Smooth muscle cell (in vitro differentiated cells): ENCODE measurements around the gene EIF3M. TPM values are rescaled to one million over a fixed set of nuclear protein-coding genes. Genes with fewer than 3 reads are reported as not detected.
"Not testable (repeated sequence)": the region's sequence is repeated elsewhere in the genome, so short reads cannot be mapped to it uniquely, and the experiment has no call there.

Experiments
- DNase-seq: peaks from one replicate; lab custom pipeline; 2025; ENCODE audit not compliant: unreplicated experiment; lab: John Stamatoyannopoulos, UW
- H2AFZ ChIP-seq: fragments of 200-600 bp; sonication (generic); 2 replicates; pipeline ENCODE4 v1.6.0; 2016; ENCODE audit warnings: antibody characterized with exemption, low read depth, mild to moderate bottlenecking
- H3F3A ChIP-seq: fragments of 200-600 bp; sonication (generic); 2 replicates; pipeline ENCODE4 v1.6.0; 2017; ENCODE audit warnings: antibody characterized with exemption, low read depth
- H3K27ac ChIP-seq: fragments of 200-600 bp; sonication (generic); 2 replicates; pipeline ENCODE4 v1.5.1; 2016; ENCODE audit warnings: low read depth, mild to moderate bottlenecking
- H3K27me3 ChIP-seq: fragments of 200-600 bp; sonication (generic); 2 replicates; pipeline ENCODE4 v1.6.1; 2016; ENCODE audit warnings: low read depth, mild to moderate bottlenecking
- H3K36me3 ChIP-seq: fragments of 200-600 bp; sonication (generic); 2 replicates; pipeline ENCODE4 v1.5.1; 2016; ENCODE audit warnings: low read depth
- H3K4me1 ChIP-seq: fragments of 200-600 bp; sonication (generic); 2 replicates; pipeline ENCODE4 v1.5.1; 2016; ENCODE audit warnings: low read depth
- H3K4me2 ChIP-seq: fragments of 200-600 bp; sonication (generic); 2 replicates; pipeline ENCODE4 v1.6.0; 2016; ENCODE audit warnings: mild to moderate bottlenecking
- H3K4me3 ChIP-seq: fragments of 200-600 bp; sonication (generic); 2 replicates; pipeline ENCODE4 v1.5.1; 2016; ENCODE audit warnings: mild to moderate bottlenecking
- H3K79me2 ChIP-seq: fragments of 200-600 bp; sonication (generic); 2 replicates; pipeline ENCODE4 v1.6.0; 2016; ENCODE audit warnings: low read depth, mild to moderate bottlenecking
- H3K9ac ChIP-seq: fragments of 200-600 bp; sonication (generic); 2 replicates; pipeline ENCODE4 v1.6.0; 2016; ENCODE audit warnings: low read depth
- H3K9me3 ChIP-seq: fragments of 200-600 bp; sonication (generic); replicated peaks from 2 replicates; pipeline ENCODE4 v1.5.1; 2016; ENCODE audit warnings: low read depth
- H4K20me1 ChIP-seq: fragments of 200-600 bp; sonication (generic); 2 replicates; pipeline ENCODE4 v1.6.0; 2016; ENCODE audit warnings: low read depth
- WGBS: methylation state at CpG from one replicate; pipeline ENCODE4 v1.1.7; 2016; ENCODE audit warnings: low lambda C conversion rate; 5-methylcytosine and 5-hydroxymethylcytosine counted together
- polyA plus RNA-seq: library from polyadenylated mRNA; unstranded; fragments of >200 nt; fragmentation: Nextera tagmentation; extraction: Ambion mirVana; gene quantifications from 2 replicates; pipeline ENCODE4 v1.2.1, GENCODE V29; 2016
- total RNA-seq: library from RNA; depleted of rRNA; stranded (reverse); fragments of >200 nt; gene quantifications from 2 replicates; pipeline ENCODE4 v1.2.3, GENCODE V29; 2014
- TF ChIP-seq, protein P1 (sequence below): fragments of 200-600 bp; sonication (generic); IDR thresholded peaks from 2 replicates; pipeline ENCODE4 v1.5.1; 2017; ENCODE audit warnings: borderline replicate concordance, mild to moderate bottlenecking, antibody characterized with exemption; ENCODE audit not compliant: insufficient read depth, poor library complexity, severe bottlenecking

Gene EIF3M
- total and polyA plus RNA-seq, 2 experiments from 2014 or later, result 193 to 539 TPM

DNA sequence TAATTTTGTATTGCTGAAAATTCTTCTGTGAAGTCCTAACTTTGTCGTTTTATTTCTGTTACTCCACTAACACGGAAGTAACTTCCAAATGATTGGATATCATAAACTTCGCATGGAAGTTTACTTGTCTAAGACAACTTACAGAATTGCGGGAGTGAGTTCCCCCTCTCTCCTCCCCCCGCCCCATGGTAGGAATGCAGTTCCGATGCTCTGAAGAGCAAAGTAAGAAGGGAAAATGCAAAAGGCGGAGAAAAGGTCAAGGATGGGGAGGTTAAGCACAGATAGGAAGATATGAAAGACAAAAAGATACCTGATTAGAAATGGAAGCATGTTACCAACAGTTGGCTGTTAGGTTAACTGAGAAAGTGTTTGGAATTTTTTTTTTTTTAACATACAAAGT, 1.3 kb downstream of the EIF3M start:
- peaks cover 5% of the 10 kb centered on the region for H3F3A ChIP-seq
- H3K79me2 ChIP-seq, result peaks cover 50% of the 10 kb centered on the region
- peak overlapping the region; percentile 81 for H3K27ac ChIP-seq
- TF ChIP-seq, protein P1, sequence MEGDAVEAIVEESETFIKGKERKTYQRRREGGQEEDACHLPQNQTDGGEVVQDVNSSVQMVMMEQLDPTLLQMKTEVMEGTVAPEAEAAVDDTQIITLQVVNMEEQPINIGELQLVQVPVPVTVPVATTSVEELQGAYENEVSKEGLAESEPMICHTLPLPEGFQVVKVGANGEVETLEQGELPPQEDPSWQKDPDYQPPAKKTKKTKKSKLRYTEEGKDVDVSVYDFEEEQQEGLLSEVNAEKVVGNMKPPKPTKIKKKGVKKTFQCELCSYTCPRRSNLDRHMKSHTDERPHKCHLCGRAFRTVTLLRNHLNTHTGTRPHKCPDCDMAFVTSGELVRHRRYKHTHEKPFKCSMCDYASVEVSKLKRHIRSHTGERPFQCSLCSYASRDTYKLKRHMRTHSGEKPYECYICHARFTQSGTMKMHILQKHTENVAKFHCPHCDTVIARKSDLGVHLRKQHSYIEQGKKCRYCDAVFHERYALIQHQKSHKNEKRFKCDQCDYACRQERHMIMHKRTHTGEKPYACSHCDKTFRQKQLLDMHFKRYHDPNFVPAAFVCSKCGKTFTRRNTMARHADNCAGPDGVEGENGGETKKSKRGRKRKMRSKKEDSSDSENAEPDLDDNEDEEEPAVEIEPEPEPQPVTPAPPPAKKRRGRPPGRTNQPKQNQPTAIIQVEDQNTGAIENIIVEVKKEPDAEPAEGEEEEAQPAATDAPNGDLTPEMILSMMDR, result no peak
- peak overlapping the region; percentile 88 for H3K9ac ChIP-seq
- WGBS, result 2% methylated on average over 7 of the region's 7 CpGs
- H3K4me2 ChIP-seq, result peak overlapping the region; percentile 88
- peak overlapping the region; percentile 61 for H3K4me3 ChIP-seq
- H2AFZ ChIP-seq, result no peak overlapping the region
- H3K36me3 ChIP-seq, result peaks cover 7% of the 10 kb centered on the region
- peaks cover 10% of the 10 kb centered on the region for H3K4me1 ChIP-seq
- no peak for DNase-seq
- H3K9me3 ChIP-seq, result no peaks in the 10 kb centered on the region
- no peaks in the 10 kb centered on the region for H3K27me3 ChIP-seq
- peaks cover 55% of the 10 kb centered on the region for H4K20me1 ChIP-seq

DNA sequence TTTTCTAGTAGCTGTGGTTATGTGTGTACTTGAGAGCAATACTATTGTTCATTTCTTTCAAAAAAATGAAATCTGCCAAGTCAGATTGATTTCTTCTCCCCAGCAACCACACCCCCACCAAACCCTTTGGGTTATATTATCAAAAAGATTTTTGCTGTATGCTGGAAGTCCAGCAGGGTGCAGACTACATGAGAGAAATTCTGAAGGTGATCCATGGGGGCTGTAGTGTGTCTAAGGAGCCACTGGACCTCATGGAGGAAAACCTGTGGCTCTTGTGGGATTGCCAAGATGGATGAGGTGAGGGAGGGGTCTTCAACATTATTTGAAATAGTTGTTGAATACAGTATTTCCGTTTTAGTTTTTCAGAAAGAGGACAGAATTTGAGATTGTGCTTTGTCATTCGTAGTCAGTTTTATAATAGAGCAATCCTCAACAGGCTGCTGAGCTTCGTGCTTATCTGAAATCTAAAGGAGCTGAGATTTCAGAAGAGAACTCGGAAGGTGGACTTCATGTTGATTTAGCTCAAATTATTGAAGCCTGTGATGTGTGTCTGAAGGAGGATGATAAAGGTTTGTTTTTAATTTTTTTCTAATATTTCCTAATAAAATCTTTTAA, 3.1 kb downstream of the EIF3M start:
- Histone ChIP-seq H3F3A (peaks cover 5% of the 10 kb centered on the region), H3K9ac (no peak overlapping the region), H3K4me1 (peaks cover 10% of the 10 kb centered on the region), H4K20me1 (peaks cover 67% of the 10 kb centered on the region), H3K4me3 (no peak overlapping the region), H3K9me3 (no peaks in the 10 kb centered on the region), H3K27me3 (no peaks in the 10 kb centered on the region), H2AFZ (no peak overlapping the region), H3K79me2 (peaks cover 50% of the 10 kb centered on the region), H3K27ac (no peak overlapping the region), H3K36me3 (peaks cover 13% of the 10 kb centered on the region), H3K4me2 (no peak overlapping the region)
- 77% methylated on average over 4 of the region's 4 CpGs for WGBS
- DNase-seq, result no peak
- TF ChIP-seq, protein P1, result peak; percentile 9

DNA sequence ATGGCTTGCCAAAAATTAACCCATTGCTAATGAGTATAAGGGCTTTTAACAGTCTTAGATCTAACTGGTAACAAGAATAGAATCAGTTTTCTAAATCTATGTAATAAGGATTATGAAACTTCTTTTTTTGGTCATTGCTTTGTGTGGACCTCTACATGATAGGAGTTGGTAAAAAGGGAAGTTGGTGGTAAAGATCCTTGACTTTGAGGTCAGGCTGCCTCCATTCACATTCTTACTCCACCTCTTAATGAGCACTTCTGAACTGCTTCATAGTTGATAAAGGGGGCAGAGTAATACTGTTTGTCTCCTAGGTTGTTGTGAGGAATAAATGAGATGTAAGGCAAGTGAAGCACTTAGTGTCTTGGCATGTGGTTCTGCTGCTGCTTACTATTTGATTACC, 10.6 kb downstream of the EIF3M start:
- Histone ChIP-seq H3K79me2 (peaks cover 15% of the 10 kb centered on the region), H3K27me3 (no peaks in the 10 kb centered on the region), H3F3A (no peaks in the 10 kb centered on the region), H3K36me3 (peaks cover 54% of the 10 kb centered on the region), H3K4me3 (no peak overlapping the region), H4K20me1 (peaks cover 71% of the 10 kb centered on the region), H3K9ac (no peak overlapping the region), H3K9me3 (no peaks in the 10 kb centered on the region), H2AFZ (no peak overlapping the region), H3K4me1 (peaks cover 23% of the 10 kb centered on the region), H3K27ac (no peak overlapping the region), H3K4me2 (no peak overlapping the region)
- no peak for DNase-seq
- TF ChIP-seq, protein P1, result no peak

DNA sequence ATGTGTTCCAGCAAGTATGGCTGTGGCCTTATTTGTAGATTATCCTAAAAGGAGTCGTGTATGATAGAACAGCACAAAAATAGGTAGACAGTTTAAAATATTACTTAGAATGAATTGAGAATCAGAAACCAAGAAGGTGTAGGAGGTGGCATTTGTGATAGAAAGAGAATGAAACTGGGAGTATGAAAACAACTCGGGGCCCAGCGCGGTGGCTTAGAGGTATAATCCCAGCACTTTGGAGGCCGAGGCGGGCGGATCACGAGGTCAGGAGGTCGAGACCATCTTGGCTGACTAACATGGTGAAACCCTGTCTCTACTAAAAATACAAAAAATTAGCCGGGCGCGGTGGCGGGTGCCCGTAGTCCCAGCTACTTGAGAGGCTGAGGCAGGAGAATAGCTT, 12.5 kb downstream of the EIF3M start:
- DNase-seq, H3F3A ChIP-seq, H3K9ac ChIP-seq, H3K27ac ChIP-seq, H3K4me2 ChIP-seq, H2AFZ ChIP-seq, H3K9me3 ChIP-seq, H3K27me3 ChIP-seq, H3K4me3 ChIP-seq: not testable (repeated sequence)
- Histone ChIP-seq H3K79me2 (peaks cover 11% of the 10 kb centered on the region), H4K20me1 (peaks cover 56% of the 10 kb centered on the region), H3K36me3 (peaks cover 56% of the 10 kb centered on the region), H3K4me1 (peaks cover 23% of the 10 kb centered on the region)
- WGBS, result 98% methylated on average over 14 of the region's 14 CpGs
